ENCODE results near the gene EIF4A3. TPM values are rescaled to one million over a fixed set of nuclear protein-coding genes. Genes with fewer than 3 reads are reported as not detected.

The EIF4A3 gene
- total RNA-seq, 2 experiments from 2014 or later: 259 to 313 TPM

- BruUV-seq (replicated peaks): no TSS peak
- no peaks in the 10 kb centered on the region for H3K9me2 ChIP-seq (ENCODE audit: insufficient read depth, low read length)
- H3K4me2 ChIP-seq (ENCODE audit: low read length): peak overlapping the region; percentile 51
- TF ChIP-seq EZH2phosphoT487 (IDR thresholded peaks at IDR 0.05; ENCODE audit: borderline replicate concordance, low read depth, low read length): no peak
- TF ChIP-seq CTCF (conservative IDR thresholded peaks at IDR 0.05; ENCODE audit: low read length): no peak
- H2AFZ ChIP-seq (ENCODE audit: low read length): peak overlapping the region; percentile 87
- peaks cover 42% of the 10 kb centered on the region for H3K4me1 ChIP-seq (ENCODE audit: insufficient read depth, low read length, poor library complexity, severe bottlenecking)
- ChIA-PET POLR2A (no interaction called here), CTCF (ENCODE audit: unreplicated experiment) (no interaction called here)
- H4K20me1 ChIP-seq (ENCODE audit: insufficient read depth, low read length): no peaks in the 10 kb centered on the region
- peak overlapping the region; percentile 89 for H3K27ac ChIP-seq (ENCODE audit: low read depth, low read length, poor library complexity, severe bottlenecking)
- intact Hi-C loops (cut with micrococcal nuclease; ENCODE audit: unreplicated experiment): no loop called here
- no peaks in the 10 kb centered on the region; the same call in 1 of the 2 replicates for H3K36me3 ChIP-seq (ENCODE audit: insufficient read depth, low read length)
- peak; percentile 98 for DNase-seq (ENCODE audit: low spot score)
- H3K79me2 ChIP-seq (ENCODE audit: insufficient read depth, low read depth, low read length): peaks cover 5% of the 10 kb centered on the region
- peak overlapping the region; percentile 14 for H3K4me3 ChIP-seq (ENCODE audit: low read depth, low read length, poor library complexity, severe bottlenecking)
- H3K9me3 ChIP-seq (ENCODE audit: low read length): peaks cover 33% of the 10 kb centered on the region
These were observed 6.1 kb upstream of the EIF4A3 start for GRCh38 chr17:80153004-80153403.

DNA sequence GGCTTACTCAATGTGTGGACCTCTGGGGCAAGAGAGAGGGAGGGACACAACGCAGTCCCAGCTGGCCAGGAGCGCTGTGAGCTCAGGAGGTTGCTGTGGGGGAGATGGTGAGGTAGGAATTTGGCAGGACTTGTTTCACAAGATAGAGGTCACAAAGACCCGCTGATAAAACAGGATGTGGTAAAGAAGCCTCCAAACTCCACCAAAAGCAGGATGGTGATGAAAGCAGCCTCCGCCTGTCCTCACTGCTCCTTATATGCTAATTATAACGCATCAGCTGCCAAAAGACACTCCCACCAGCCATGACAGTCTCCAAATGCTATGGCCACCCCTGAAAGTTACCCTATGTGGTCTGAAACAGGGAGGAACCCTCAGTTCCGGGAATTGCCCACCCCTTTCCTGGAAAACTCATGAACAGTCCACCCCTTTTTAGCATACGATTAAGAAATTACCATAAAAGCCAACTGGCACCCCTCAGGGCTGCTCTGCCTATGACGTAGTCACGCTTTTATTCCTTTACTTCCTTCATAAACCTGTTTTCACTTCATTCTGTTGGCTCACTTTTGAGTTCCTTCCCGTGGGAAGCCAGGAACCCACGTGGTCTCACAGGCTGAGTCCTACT is 5.3 kb upstream of the EIF4A3 start:
- Histone ChIP-seq H2AFZ (ENCODE audit: low read length) (peak overlapping the region; percentile 87; the same call in 1 of the 2 replicates), H3K79me2 (ENCODE audit: insufficient read depth, low read depth, low read length) (peaks cover 12% of the 10 kb centered on the region), H3K4me3 (ENCODE audit: low read depth, low read length, poor library complexity, severe bottlenecking) (peak overlapping the region; percentile 14), H3K36me3 (ENCODE audit: insufficient read depth, low read length) (no peaks in the 10 kb centered on the region; the same call in 1 of the 2 replicates), H3K9me2 (ENCODE audit: insufficient read depth, low read length) (no peaks in the 10 kb centered on the region), H3K9me3 (ENCODE audit: low read length) (peaks cover 25% of the 10 kb centered on the region), H3K4me1 (ENCODE audit: insufficient read depth, low read length, poor library complexity, severe bottlenecking) (peaks cover 44% of the 10 kb centered on the region), H3K27ac (ENCODE audit: low read depth, low read length, poor library complexity, severe bottlenecking) (peak overlapping the region; percentile 89), H4K20me1 (ENCODE audit: insufficient read depth, low read length) (no peaks in the 10 kb centered on the region), H3K4me2 (ENCODE audit: low read length) (peak overlapping the region; percentile 51)
- DNase-seq (ENCODE audit: low spot score): peak; percentile 42
- intact Hi-C loops (cut with micrococcal nuclease; ENCODE audit: unreplicated experiment): no loop called here
- CTCF ChIA-PET (ENCODE audit: unreplicated experiment): no interaction called here
- TF ChIP-seq EZH2phosphoT487 (IDR thresholded peaks at IDR 0.05; ENCODE audit: borderline replicate concordance, low read depth, low read length) (no peak), CTCF (conservative IDR thresholded peaks at IDR 0.05; ENCODE audit: low read length) (no peak)
- BruUV-seq (replicated peaks): no TSS peak
- POLR2A ChIA-PET: interaction anchor here (0.7 to 1.0 kb wide), 2 partner anchors 9 to 53 kb away, joined by 3 to 5 read pairs; no protein-coding TSS in a partner anchor

- ChIA-PET POLR2A (interaction anchor here (0.6 to 1.2 kb wide), 4 partner anchors 8 to 55 kb away, joined by 3 to 5 read pairs (median 3); no protein-coding TSS in a partner anchor), CTCF (ENCODE audit: unreplicated experiment) (no interaction called here)
- H3K27ac ChIP-seq (ENCODE audit: low read depth, low read length, poor library complexity, severe bottlenecking): peak overlapping the region; percentile 89
- intact Hi-C loops (cut with micrococcal nuclease; ENCODE audit: unreplicated experiment): no loop called here
- no peak overlapping the region for H2AFZ ChIP-seq (ENCODE audit: low read length)
- H3K36me3 ChIP-seq (ENCODE audit: insufficient read depth, low read length): peaks cover 4% of the 10 kb centered on the region; the same call in 1 of the 2 replicates
- TF ChIP-seq CTCF (conservative IDR thresholded peaks at IDR 0.05; ENCODE audit: low read length) (no peak), EZH2phosphoT487 (IDR thresholded peaks at IDR 0.05; ENCODE audit: borderline replicate concordance, low read depth, low read length) (no peak)
- H3K9me3 ChIP-seq (ENCODE audit: low read length): peaks cover 17% of the 10 kb centered on the region
- H3K9me2 ChIP-seq (ENCODE audit: insufficient read depth, low read length): no peaks in the 10 kb centered on the region
- H3K79me2 ChIP-seq (ENCODE audit: insufficient read depth, low read depth, low read length): peaks cover 17% of the 10 kb centered on the region
- peaks cover 44% of the 10 kb centered on the region for H3K4me1 ChIP-seq (ENCODE audit: insufficient read depth, low read length, poor library complexity, severe bottlenecking)
- no TSS peak for BruUV-seq (replicated peaks)
- no peaks in the 10 kb centered on the region for H4K20me1 ChIP-seq (ENCODE audit: insufficient read depth, low read length)
- H3K4me3 ChIP-seq (ENCODE audit: low read depth, low read length, poor library complexity, severe bottlenecking): no peak overlapping the region
- no peak overlapping the region for H3K4me2 ChIP-seq (ENCODE audit: low read length)
- DNase-seq (ENCODE audit: low spot score): no peak
These were observed 4.4 kb upstream of the EIF4A3 start for GRCh38 chr17:80151333-80151732.
